Fibroblast of mammary gland (primary cell): ENCODE data around the gene ARID2.

ENCODE experiments used
- DNase-seq: peaks from one replicate; pipeline ENCODE4 v3.0.0-alpha.2; 2010; ENCODE audit warnings: low read depth
- H3K4me3 ChIP-seq: 2 replicates; pipeline ENCODE4 v1.5.1; 2011; ENCODE audit warnings: low read depth, mild to moderate bottlenecking, low read length, moderate library complexity; ENCODE audit not compliant: control insufficient read depth
- CTCF ChIP-seq: conservative IDR thresholded peaks from 2 replicates; pipeline ENCODE4 v1.5.1; 2011; ENCODE audit warnings: low read depth, low read length, inconsistent platforms; ENCODE audit not compliant: control insufficient read depth, insufficient read depth

Gene ARID2

GRCh38 chr12:45834809-45835208 lies 105.3 kb downstream of the ARID2 start:
- no peak for DNase-seq
- TF ChIP-seq CTCF = no peak
- H3K4me3 ChIP-seq = no peak overlapping the region

- no peak overlapping the region for H3K4me3 ChIP-seq
- DNase-seq = no peak
- no peak for TF ChIP-seq CTCF
Observed at GRCh38 chr12:45839917-45840316, 110.4 kb downstream of the ARID2 start.

GRCh38 chr12:45849289-45849688 lies 119.8 kb downstream of the ARID2 start:
- H3K4me3 ChIP-seq = no peak overlapping the region
- no peak for DNase-seq
- no peak for TF ChIP-seq CTCF

- DNase-seq = no peak
- H3K4me3 ChIP-seq = no peak overlapping the region
- no peak for TF ChIP-seq CTCF
Observed at GRCh38 chr12:45850302-45850701, 120.8 kb downstream of the ARID2 start.

GRCh38 chr12:45852508-45852907 lies 123.0 kb downstream of the ARID2 start:
- TF ChIP-seq CTCF = no peak
- no peak overlapping the region for H3K4me3 ChIP-seq

GRCh38 chr12:45853550-45853949 lies 124.0 kb downstream of the ARID2 start:
- no peak overlapping the region for H3K4me3 ChIP-seq
- no peak for TF ChIP-seq CTCF
- DNase-seq = no peak

More at GRCh38 chr12:45852508-45852907, 123.0 kb downstream of the ARID2 start:
- DNase-seq = no peak

GRCh38 chr12:45863332-45863731 lies 133.8 kb downstream of the ARID2 start:
- H3K4me3 ChIP-seq = no peak overlapping the region
- DNase-seq = no peak
- no peak for TF ChIP-seq CTCF
